Stimulated activated CD8-positive, alpha-beta memory T cell treated with anti-CD3 and anti-CD28 coated beads, Interleukin-7, amount 100 ng/mL, for 4 hours (primary cell): Measurements from ENCODE around the gene ZFP62.

Source experiments
- DNase-seq, 2 donors: peaks; one replicate each; pipeline ENCODE4 v3.0.0-alpha.2; 2020; ENCODE audit warnings: low read depth in 2 of 2

ZFP62 gene

DNA sequence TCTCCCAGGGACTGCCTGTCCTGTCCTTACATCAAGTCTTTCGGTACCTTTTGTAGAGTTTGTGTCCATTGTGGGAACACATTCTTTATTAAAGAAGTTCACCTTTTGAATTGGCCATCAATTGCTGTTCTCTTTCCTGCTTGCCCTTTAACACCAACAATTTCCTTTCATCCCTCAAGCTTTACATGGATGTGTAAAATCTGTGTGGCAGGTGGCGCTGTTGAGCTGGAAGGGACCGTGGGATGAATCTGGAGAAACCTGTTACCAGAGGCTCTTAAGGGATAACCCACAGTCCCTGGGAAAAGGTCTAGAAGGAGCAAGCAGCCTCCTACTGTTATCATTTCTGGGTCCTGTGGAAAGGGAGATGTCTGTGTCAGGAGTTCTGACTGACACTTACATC is 7.9 kb upstream of the ZFP62 start:
- peak; percentile 21 to 43 for DNase-seq

- no peak for DNase-seq
These were observed 5.9 kb upstream of the ZFP62 start for GRCh38 chr5:180866985-180867384.

GRCh38 chr5:180865981-180866695 is 5.1 kb upstream of the ZFP62 start:
- DNase-seq, result no peak

DNA sequence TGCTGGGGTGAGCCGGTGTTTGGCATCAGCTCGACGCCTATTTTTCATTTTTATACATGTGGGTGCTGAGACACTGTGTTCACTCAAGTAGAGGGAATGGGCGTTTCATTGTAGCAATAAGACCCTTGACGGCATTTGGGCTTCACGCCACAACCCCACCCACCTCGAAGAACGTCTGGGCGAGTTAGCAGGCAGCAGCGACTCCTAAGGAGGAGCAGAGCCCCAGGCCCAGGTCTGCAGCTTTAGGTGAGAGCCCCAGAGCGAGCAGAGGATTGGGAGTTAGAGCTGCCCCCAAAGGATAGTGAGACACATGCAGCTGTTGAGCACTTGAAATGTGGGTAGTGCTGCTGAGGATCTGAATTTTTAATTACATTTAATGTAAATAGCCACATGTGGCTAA is 1.6 kb upstream of the ZFP62 start:
- DNase-seq, result no peak

- DNase-seq, result peak; percentile 34 to 43
These were observed 696 bp downstream of the ZFP62 start for GRCh38 chr5:180860273-180860886.

GRCh38 chr5:180858586-180858985 is 2.5 kb downstream of the ZFP62 start:
- DNase-seq, result no peak

GRCh38 chr5:180853848-180854176 is 7.3 kb downstream of the ZFP62 start:
- no peak for DNase-seq

GRCh38 chr5:180853121-180853847 is 7.8 kb downstream of the ZFP62 start:
- DNase-seq, result no peak

DNA sequence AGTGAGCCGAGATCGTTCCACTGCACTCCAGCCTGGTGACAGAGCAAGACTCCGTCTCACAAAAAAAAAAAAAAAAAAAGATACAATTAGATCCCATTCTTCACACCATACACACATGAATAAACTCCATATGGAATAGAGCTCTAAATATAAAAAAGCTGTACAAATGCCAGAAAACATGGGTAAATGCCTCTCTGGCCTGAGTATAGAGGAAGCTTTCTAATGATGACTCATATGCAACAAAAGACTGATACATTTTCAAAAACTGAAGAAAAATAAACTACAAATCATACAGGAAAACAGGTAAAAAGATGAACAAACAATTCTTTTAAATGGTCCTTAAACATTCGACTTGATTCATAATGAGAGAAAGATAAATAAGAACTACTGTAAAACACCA is 8.6 kb downstream of the ZFP62 start:
- no peak for DNase-seq

DNA sequence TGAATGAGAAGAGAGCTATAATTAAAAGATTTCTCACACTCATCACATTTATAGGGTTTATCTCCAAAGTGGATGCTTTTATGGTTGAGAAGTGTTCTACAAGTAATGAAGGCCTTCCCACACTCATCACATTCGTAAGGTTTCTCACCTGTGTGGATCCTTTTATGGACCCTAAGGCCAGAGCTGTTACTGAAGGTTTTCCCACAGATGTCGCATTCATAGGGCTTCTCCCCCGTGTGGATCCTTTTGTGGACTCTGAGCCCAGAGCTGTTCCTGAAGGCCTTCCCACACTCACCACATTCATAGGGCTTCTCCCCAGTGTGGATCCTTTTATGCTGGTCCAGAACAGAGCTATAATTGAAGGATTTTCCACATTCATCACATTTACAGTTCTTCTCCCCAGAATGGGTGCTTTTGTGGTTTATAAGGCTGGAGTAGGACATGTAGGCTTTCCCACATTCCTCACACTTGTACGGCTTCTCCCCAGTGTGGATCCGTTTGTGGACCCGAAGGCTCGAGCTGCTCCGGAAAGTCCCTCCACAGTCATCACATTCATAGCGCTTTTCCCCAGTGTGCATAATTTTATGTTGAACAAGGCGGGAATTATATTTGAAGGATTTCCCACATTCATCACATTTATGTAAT is 10.5 kb downstream of the ZFP62 start:
- DNase-seq, result no peak

DNA sequence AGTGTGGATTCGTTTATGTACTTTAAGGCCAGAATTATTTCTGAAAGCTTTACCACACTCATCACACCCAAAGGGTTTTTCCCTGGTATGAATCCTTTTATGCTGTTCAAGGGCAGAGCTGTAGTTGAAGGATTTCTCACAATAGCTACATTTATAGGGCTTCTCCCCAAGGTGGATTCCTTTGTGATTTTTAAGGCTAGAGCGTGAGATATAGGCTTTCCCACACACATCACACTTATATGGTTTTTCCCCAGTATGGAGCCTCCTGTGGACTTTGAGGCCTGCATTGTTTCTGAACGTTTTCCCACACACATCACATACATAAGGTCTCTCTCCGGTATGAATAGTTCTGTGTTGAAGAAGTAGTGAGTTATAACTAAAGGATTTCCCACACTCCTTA is 11.2 kb downstream of the ZFP62 start:
- no peak for DNase-seq

DNA sequence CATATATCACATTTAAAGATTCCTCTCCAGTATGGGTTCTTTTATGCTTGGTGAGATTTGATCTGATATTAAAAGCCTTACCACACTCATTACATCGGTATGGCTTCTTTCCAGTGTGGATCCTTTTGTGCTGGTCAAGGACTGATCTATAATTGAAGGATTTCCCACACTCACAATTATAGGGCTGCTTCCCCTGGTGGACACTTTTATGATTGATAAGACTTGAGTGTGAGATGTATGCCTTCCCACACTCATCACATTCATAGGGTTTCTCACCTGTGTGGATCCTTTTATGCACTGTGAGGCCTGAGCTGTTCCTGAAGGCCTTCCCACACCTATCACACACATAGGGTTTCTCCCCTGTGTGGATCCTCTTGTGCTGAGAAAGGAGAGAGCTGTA is 12.2 kb downstream of the ZFP62 start:
- no peak for DNase-seq

- no peak for DNase-seq
These were observed 12.8 kb downstream of the ZFP62 start for GRCh38 chr5:180848265-180848664.

DNA sequence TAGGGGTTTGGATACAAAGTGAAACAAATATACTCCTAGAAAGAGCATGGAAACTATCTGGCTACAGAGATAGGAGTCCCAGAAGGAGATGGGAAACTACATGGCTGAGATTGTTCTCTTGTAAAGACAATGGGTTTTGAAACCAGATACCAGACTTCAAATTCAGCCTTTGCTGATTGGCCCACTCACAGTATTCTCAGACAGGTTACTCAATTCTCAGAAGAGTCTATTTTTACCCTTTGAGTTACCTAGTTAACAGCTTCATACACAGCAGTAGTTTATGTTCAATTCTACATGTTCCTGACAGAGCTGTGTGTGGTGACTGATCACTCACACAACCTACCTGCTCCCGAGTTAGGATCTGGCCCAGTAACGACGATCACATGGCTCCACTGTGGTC is 14.1 kb downstream of the ZFP62 start:
- DNase-seq, result no peak

DNA sequence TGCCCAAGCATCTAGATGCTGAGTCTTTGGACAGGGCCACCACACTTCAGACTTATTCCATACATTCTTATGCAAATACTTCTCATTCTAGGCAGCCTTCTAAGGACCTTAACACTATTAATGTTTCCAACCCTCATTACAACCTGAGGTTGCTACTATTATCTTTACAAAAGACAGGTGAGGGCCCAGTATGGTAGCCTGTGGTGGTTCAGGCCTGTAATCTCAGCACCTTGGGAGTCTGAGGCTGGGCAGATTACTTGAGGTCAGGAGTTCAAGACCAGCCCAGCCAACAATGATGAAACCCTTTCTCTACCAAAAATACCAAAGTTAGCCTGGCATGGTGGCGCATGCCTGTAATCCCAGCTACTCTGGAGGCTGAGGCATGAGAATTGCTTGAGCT is 16.2 kb downstream of the ZFP62 start:
- DNase-seq, result no peak

GRCh38 chr5:180844432-180844831 is 16.6 kb downstream of the ZFP62 start:
- DNase-seq, result no peak

DNA sequence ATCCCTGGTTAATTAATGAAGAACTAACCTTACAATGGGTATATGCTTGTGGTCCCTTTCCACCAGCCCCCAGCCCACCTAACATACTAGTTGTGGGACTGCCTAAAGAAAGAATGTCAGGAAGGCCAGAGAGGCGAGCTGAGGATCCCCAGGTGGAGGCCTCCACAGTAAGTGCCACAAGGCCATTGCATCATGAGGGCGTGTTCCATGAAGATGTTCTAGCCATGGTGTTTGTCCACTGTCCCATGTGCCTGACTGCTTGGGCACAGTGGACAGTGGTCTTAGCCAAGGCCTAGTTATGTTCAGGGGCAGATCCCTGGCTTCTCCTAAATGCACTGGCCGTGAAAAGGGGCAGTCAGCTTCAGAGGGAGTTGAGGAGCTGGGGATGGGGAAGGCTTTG is 21.1 kb downstream of the ZFP62 start:
- no peak for DNase-seq

GRCh38 chr5:180839227-180839626 is 21.8 kb downstream of the ZFP62 start:
- DNase-seq, result no peak

GRCh38 chr5:180837478-180837877 is 23.6 kb downstream of the ZFP62 start:
- DNase-seq, result no peak

- no peak for DNase-seq
These were observed 28.4 kb downstream of the ZFP62 start for GRCh38 chr5:180832638-180833068.

GRCh38 chr5:180831139-180832093 is 29.7 kb downstream of the ZFP62 start:
- peak; percentile 47 to 74 for DNase-seq
